Panc1 (cell line): ENCODE measurements around the gene SLC52A1. TPM values are rescaled to one million over a fixed set of nuclear protein-coding genes. Genes with fewer than 3 reads are reported as not detected.

Experiments used
- ATAC-seq: fragments of 200-7000 bp; cut with Tn5 transposase; 2 replicates; pipeline ENCODE4 v1.9.1; 2020; ENCODE audit warnings: mild to moderate bottlenecking, moderate library complexity
- BruUV-seq: library from RNA; stranded (reverse); fragments of 400-500 nt; replicated peaks from 2 replicates; lab custom pipeline; 2021; lab: Mats Ljungman, UMichigan
- CTCF ChIA-PET: fragments of 300-600 bp; sonication (Branson Sonifier 250); formaldehyde crosslinking; loops from one replicate; lab custom pipeline; 2022; ENCODE audit warnings: antibody characterized with exemption; lab: Charles Lee
- POLR2A ChIA-PET: fragments of 300-600 bp; sonication (Branson Sonifier 250); formaldehyde crosslinking; loops from one replicate; lab custom pipeline; 2022; ENCODE audit warnings: antibody characterized with exemption; lab: Charles Lee
- DNase-seq: peaks from one replicate; pipeline ENCODE4 v3.0.0-alpha.2; 2010; ENCODE audit warnings: low read depth, low spot score
- H3K27ac ChIP-seq: 2 replicates; pipeline ENCODE4 v1.5.1; 2011; ENCODE audit warnings: mild to moderate bottlenecking, low read length, inconsistent platforms
- H3K27me3 ChIP-seq: fragments of 200-500 bp; sonication (Bioruptor generic); 2 replicates; pipeline ENCODE4 v1.6.0; 2014; ENCODE audit warnings: low read length, inconsistent platforms; ENCODE audit not compliant: control insufficient read depth, insufficient read depth
- H3K36me3 ChIP-seq: fragments of 200-500 bp; sonication (Bioruptor generic); 2 replicates; pipeline ENCODE4 v1.5.1; 2014; ENCODE audit warnings: inconsistent platforms, mild to moderate bottlenecking, low read length, moderate library complexity; ENCODE audit not compliant: control insufficient read depth, insufficient read depth
- H3K4me1 ChIP-seq: 2 replicates; pipeline ENCODE4 v1.5.1; 2011; ENCODE audit warnings: inconsistent platforms, mild to moderate bottlenecking, low read length, moderate library complexity; ENCODE audit not compliant: control insufficient read depth, insufficient read depth
- H3K4me3 ChIP-seq, 2 experiments: 2 replicates each; pipeline ENCODE4 v1.5.1; 2011 to 2012; ENCODE audit warnings: low read depth in 2 of 2, low read length in 2 of 2, mild to moderate bottlenecking in 2 of 2, inconsistent platforms in 1 of 2, moderate library complexity in 1 of 2
- H3K9me3 ChIP-seq: fragments of 200-500 bp; sonication (Bioruptor generic); 2 replicates; pipeline ENCODE4 v1.5.1; 2014; ENCODE audit warnings: low read depth, mild to moderate bottlenecking, inconsistent platforms, low read length, moderate library complexity; ENCODE audit not compliant: control insufficient read depth, insufficient read depth
- CTCF ChIP-seq: fragments of 450-650 bp; IDR thresholded peaks from 2 replicates; pipeline ENCODE4 v1.5.1; 2017; ENCODE audit warnings: mild to moderate bottlenecking
- POLR2AphosphoS5 ChIP-seq: IDR thresholded peaks from 2 replicates; pipeline ENCODE4 v1.6.1; 2012; ENCODE audit warnings: mild to moderate bottlenecking, low read depth, low read length, moderate library complexity
- REST ChIP-seq, 2 experiments: IDR thresholded peaks; 2 replicates each; pipeline ENCODE4 v1.6.1; 2011 to 2012; ENCODE audit warnings: low read depth in 2 of 2, control low read depth in 1 of 2, low read length in 1 of 2, mild to moderate bottlenecking in 1 of 2, moderate library complexity in 1 of 2; ENCODE audit not compliant: insufficient read depth in 1 of 2
- SIN3A ChIP-seq: IDR thresholded peaks from 2 replicates; pipeline ENCODE4 v1.6.1; 2012; ENCODE audit warnings: low read depth, mild to moderate bottlenecking, low read length, moderate library complexity, borderline replicate concordance; ENCODE audit not compliant: insufficient read depth
- TCF7L2 ChIP-seq: IDR thresholded peaks from 2 replicates; pipeline ENCODE4 v1.6.1; 2011; ENCODE audit warnings: mild to moderate bottlenecking, low read depth, low read length, inconsistent platforms
- in situ Hi-C: cut with HindIII; loops from 2 replicates; pipeline ENCODE4 v1.10.0; 2016; ENCODE audit warnings: low sequenced_read_pairs, low pct_unique_long_range_greater_than_20kb
- intact Hi-C: fragments of 100-400 bp; cut with micrococcal nuclease; formaldehyde crosslinking; loops from one replicate; pipeline ENCODE4 v1.10.0; 2022; ENCODE audit not compliant: unreplicated experiment
- total RNA-seq: library from RNA; stranded (reverse); gene quantifications from one replicate; pipeline ENCODE4 v1.2.1, GENCODE V29; 2021; ENCODE audit not compliant: unreplicated experiment

SLC52A1 gene
- total RNA-seq, 1 experiment from 2014 or later = 0.54 TPM

GRCh38 chr17:5050278-5050677, 15.1 kb upstream of the SLC52A1 start:
- Histone ChIP-seq H3K36me3 (no peaks in the 10 kb centered on the region), H3K27ac (no peak overlapping the region), H3K4me1 (no peaks in the 10 kb centered on the region), H3K4me3 (no peak overlapping the region), H3K27me3 (no peaks in the 10 kb centered on the region), H3K9me3 (no peaks in the 10 kb centered on the region)
- intact Hi-C loops = no loop called here
- DNase-seq (no peak), ATAC-seq (no peak)
- POLR2A ChIA-PET = no interaction called here
- BruUV-seq = no TSS peak
- CTCF ChIA-PET = interaction anchor here (0.7 kb wide), 1 partner anchor 39 kb away, joined by 3 read pairs; no protein-coding TSS in a partner anchor
- TF ChIP-seq REST (IDR thresholded peaks at IDR 0.05; ENCODE audit: insufficient read depth in 1 of 2, low read depth in 2 of 2, low read length in 1 of 2) = no peak
- no peak for TF ChIP-seq CTCF
- TF ChIP-seq POLR2AphosphoS5 = no peak
- no peak for TF ChIP-seq TCF7L2
- no peak for TF ChIP-seq SIN3A
- in situ Hi-C loops = no loop called here

- no peak for DNase-seq
- TF ChIP-seq POLR2AphosphoS5 = no peak
- TF ChIP-seq REST (IDR thresholded peaks at IDR 0.05; ENCODE audit: insufficient read depth in 1 of 2, low read depth in 2 of 2, low read length in 1 of 2) = no peak
- no peak for TF ChIP-seq CTCF
- no peaks in the 10 kb centered on the region for H3K36me3 ChIP-seq
- in situ Hi-C loops = no loop called here
- BruUV-seq = no TSS peak
- H3K9me3 ChIP-seq = no peaks in the 10 kb centered on the region
- H3K27ac ChIP-seq = no peak overlapping the region
- POLR2A ChIA-PET = no interaction called here
- no peaks in the 10 kb centered on the region for H3K4me1 ChIP-seq
- CTCF ChIA-PET = interaction anchor here (0.7 kb wide), 1 partner anchor 38 kb away, joined by 3 read pairs; no protein-coding TSS in a partner anchor
- no peak overlapping the region for H3K4me3 ChIP-seq
- intact Hi-C loops = no loop called here
- no peak for ATAC-seq
- no peaks in the 10 kb centered on the region for H3K27me3 ChIP-seq
Measured at GRCh38 chr17:5049314-5049841, 14.2 kb upstream of the SLC52A1 start.
